HEK293 (cell line): ENCODE results near the gene MID2.

Source experiments
- CTCF ChIA-PET: fragments of 350-600 bp; formaldehyde crosslinking; extraction: SDS; loops from one replicate; lab custom pipeline; 2021; ENCODE audit warnings: antibody characterized with exemption; lab: Yijun Ruan, JAX
- POLR2A ChIA-PET: fragments of 300-600 bp; formaldehyde crosslinking; extraction: SDS; loops from one replicate; lab custom pipeline; 2020; ENCODE audit warnings: antibody characterized with exemption, inconsistent platforms; lab: Yijun Ruan, JAX
- H3K27ac ChIP-seq: fragments of 200-500 bp; sonication (Bioruptor generic); 2 replicates; pipeline ENCODE4 v1.5.1; 2014; ENCODE audit warnings: low read depth, low read length, control low read depth, inconsistent platforms; ENCODE audit errors: extremely low read depth
- H3K36me3 ChIP-seq, 2 experiments: fragments of 200-500 bp in 1 of 2; sonication (Bioruptor generic) in 1 of 2; 1 replicate in 1 of 2; 2 replicates in 1 of 2; pipeline ENCODE4 v1.5.1; 2014 to 2017; ENCODE audit warnings: inconsistent platforms in 2 of 2, low read length in 2 of 2; ENCODE audit not compliant: control insufficient read depth in 2 of 2, insufficient read depth in 1 of 2
- H3K4me1 ChIP-seq: fragments of 200-500 bp; sonication (Bioruptor generic); 2 replicates; pipeline ENCODE4 v1.5.1; 2014; ENCODE audit warnings: mild to moderate bottlenecking, low read length, inconsistent platforms; ENCODE audit not compliant: control insufficient read depth, insufficient read depth
- H3K4me3 ChIP-seq: 2 replicates; pipeline ENCODE4 v1.5.1; 2011; ENCODE audit warnings: low read depth, mild to moderate bottlenecking, control low read depth, low read length, moderate library complexity
- H3K9me3 ChIP-seq: fragments of 200-500 bp; sonication (Bioruptor generic); 2 replicates; pipeline ENCODE4 v1.5.1; 2014; ENCODE audit warnings: low read depth, low read length, inconsistent platforms; ENCODE audit not compliant: control insufficient read depth, insufficient read depth
- GLI4 ChIP-seq: fragments of 450-650 bp; formaldehyde crosslinking; IDR thresholded peaks from 2 replicates; pipeline ENCODE4 v1.5.1; 2016; ENCODE audit warnings: missing biosample characterization, missing genetic modification characterization
- GLIS2 ChIP-seq: fragments of 450-650 bp; formaldehyde crosslinking; IDR thresholded peaks from 2 replicates; pipeline ENCODE4 v1.5.1; 2016; ENCODE audit warnings: missing biosample characterization, missing genetic modification characterization
- SP3 ChIP-seq: fragments of 450-650 bp; formaldehyde crosslinking; IDR thresholded peaks from 2 replicates; pipeline ENCODE4 v1.5.1; 2016; ENCODE audit warnings: missing biosample characterization, missing genetic modification characterization
- TCF7L2 ChIP-seq: IDR thresholded peaks from 2 replicates; pipeline ENCODE4 v1.6.1; 2011; ENCODE audit warnings: low read depth, mild to moderate bottlenecking, inconsistent platforms, low read length, moderate library complexity, borderline replicate concordance
- WT1 ChIP-seq: fragments of 450-650 bp; formaldehyde crosslinking; IDR thresholded peaks from 2 replicates; pipeline ENCODE4 v1.5.1; 2016; ENCODE audit warnings: missing biosample characterization, missing genetic modification characterization
- ZNF132 ChIP-seq: fragments of 450-650 bp; formaldehyde crosslinking; IDR thresholded peaks from 2 replicates; pipeline ENCODE4 v1.5.1; 2017; ENCODE audit warnings: missing biosample characterization, missing genetic modification characterization, borderline replicate concordance
- ZNF184 ChIP-seq: fragments of 450-650 bp; IDR thresholded peaks from 2 replicates; pipeline ENCODE4 v1.5.1; 2018; ENCODE audit warnings: missing biosample characterization, mild to moderate bottlenecking, missing genetic modification characterization
- ZNF223 ChIP-seq: fragments of 450-650 bp; formaldehyde crosslinking; IDR thresholded peaks from 2 replicates; pipeline ENCODE4 v1.5.1; 2016; ENCODE audit warnings: missing biosample characterization, missing genetic modification characterization
- ZNF26 ChIP-seq: fragments of 450-650 bp; formaldehyde crosslinking; IDR thresholded peaks from 2 replicates; pipeline ENCODE4 v1.5.1; 2016; ENCODE audit warnings: missing biosample characterization, missing genetic modification characterization
- ZNF274 ChIP-seq, 2 experiments: fragments of 200-500 bp in 1 of 2; fragments of 450-650 bp in 1 of 2; sonication (Bioruptor generic) in 1 of 2; formaldehyde crosslinking in 1 of 2; IDR thresholded peaks; 2 replicates each; pipeline versions ENCODE4 v1.5.1 to v1.6.1; 2014 to 2016; ENCODE audit warnings: borderline replicate concordance in 1 of 2, inconsistent platforms in 1 of 2, low read length in 1 of 2, missing biosample characterization in 1 of 2, missing genetic modification characterization in 1 of 2
- ZNF391 ChIP-seq: fragments of 450-650 bp; formaldehyde crosslinking; IDR thresholded peaks from 2 replicates; pipeline ENCODE4 v1.5.1; 2016; ENCODE audit warnings: low read depth, missing biosample characterization, missing genetic modification characterization, borderline replicate concordance
- ZNF404 ChIP-seq: fragments of 450-650 bp; formaldehyde crosslinking; IDR thresholded peaks from 2 replicates; pipeline ENCODE4 v1.5.1; 2017; ENCODE audit warnings: missing biosample characterization, missing genetic modification characterization
- ZNF501 ChIP-seq: fragments of 450-650 bp; formaldehyde crosslinking; IDR thresholded peaks from 2 replicates; pipeline ENCODE4 v1.5.1; 2016; ENCODE audit warnings: missing biosample characterization, missing genetic modification characterization
- ZNF555 ChIP-seq: fragments of 450-650 bp; formaldehyde crosslinking; conservative IDR thresholded peaks from 2 replicates; pipeline ENCODE4 v1.5.1; 2017; ENCODE audit warnings: missing biosample characterization, mild to moderate bottlenecking, missing genetic modification characterization, inconsistent platforms
- ZNF623 ChIP-seq: fragments of 450-650 bp; formaldehyde crosslinking; IDR thresholded peaks from 2 replicates; pipeline ENCODE4 v1.5.1; 2016; ENCODE audit warnings: missing biosample characterization, missing genetic modification characterization
- ZNF639 ChIP-seq: fragments of 450-650 bp; formaldehyde crosslinking; IDR thresholded peaks from 2 replicates; pipeline ENCODE4 v1.5.1; 2016; ENCODE audit warnings: missing biosample characterization, missing genetic modification characterization
- ZNF654 ChIP-seq: fragments of 450-650 bp; formaldehyde crosslinking; IDR thresholded peaks from 2 replicates; pipeline ENCODE4 v1.5.1; 2016; ENCODE audit warnings: low read depth, missing biosample characterization, missing genetic modification characterization
- ZNF660 ChIP-seq: fragments of 450-650 bp; IDR thresholded peaks from 2 replicates; pipeline ENCODE4 v1.5.1; 2018; ENCODE audit warnings: missing biosample characterization, mild to moderate bottlenecking, missing genetic modification characterization
- ZNF747 ChIP-seq: fragments of 450-650 bp; formaldehyde crosslinking; IDR thresholded peaks from 2 replicates; pipeline ENCODE4 v1.5.1; 2016; ENCODE audit warnings: missing biosample characterization, missing genetic modification characterization
- ZNF837 ChIP-seq: fragments of 450-650 bp; formaldehyde crosslinking; IDR thresholded peaks from 2 replicates; pipeline ENCODE4 v1.5.1; 2016; ENCODE audit warnings: missing biosample characterization, missing genetic modification characterization
- ZSCAN30 ChIP-seq: fragments of 450-650 bp; IDR thresholded peaks from 2 replicates; pipeline ENCODE4 v1.5.1; 2018; ENCODE audit warnings: missing biosample characterization, mild to moderate bottlenecking, missing genetic modification characterization, moderate library complexity
- ZXDB ChIP-seq: fragments of 450-650 bp; formaldehyde crosslinking; IDR thresholded peaks from 2 replicates; pipeline ENCODE4 v1.5.1; 2016; ENCODE audit warnings: missing biosample characterization, missing genetic modification characterization
- TF ChIP-seq, protein P1 (sequence below): fragments of 450-650 bp; formaldehyde crosslinking; IDR thresholded peaks from 2 replicates; pipeline ENCODE4 v1.5.1; 2016; ENCODE audit warnings: missing biosample characterization, missing genetic modification characterization
- TF ChIP-seq, protein P2 (sequence below): sonication (generic); formaldehyde crosslinking; IDR thresholded peaks from 2 replicates; pipeline ENCODE4 v1.8.1; 2022; ENCODE audit warnings: mild to moderate bottlenecking, moderate library complexity, missing genetic modification reagents
- TF ChIP-seq, protein P3 (sequence below): fragments of 450-650 bp; formaldehyde crosslinking; IDR thresholded peaks from 2 replicates; pipeline ENCODE4; 2016; ENCODE audit warnings: missing biosample characterization, missing genetic modification characterization

MID2 gene

DNA sequence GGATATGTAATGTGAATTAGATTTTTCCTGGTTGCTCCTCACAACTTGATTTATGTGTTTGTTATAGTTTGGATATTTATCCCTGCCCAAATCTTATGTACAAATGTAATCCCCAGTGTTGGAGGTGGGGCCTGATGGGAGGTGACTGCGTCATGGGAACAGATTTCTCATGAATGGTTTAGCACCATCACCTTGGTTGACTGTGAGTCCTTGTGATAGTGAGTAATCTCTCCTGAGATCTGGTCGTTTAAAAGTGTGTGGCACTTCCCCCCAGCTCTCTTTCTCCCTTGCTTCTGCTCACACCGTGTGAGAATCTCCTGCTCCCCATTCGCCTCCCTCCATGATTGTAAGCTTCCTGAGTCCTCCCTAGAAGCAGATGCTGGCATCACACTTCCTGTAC is 2.2 kb downstream of the MID2 start:
- H3K9me3 ChIP-seq: no peaks in the 10 kb centered on the region
- H3K4me3 ChIP-seq: no peak overlapping the region
- H3K4me1 ChIP-seq: no peaks in the 10 kb centered on the region
- H3K36me3 ChIP-seq: no peaks in the 10 kb centered on the region
- H3K27ac ChIP-seq: 0 out of 2 replicates have a peak overlapping the region, but pooled peaks have one; percentile 90
- no peak for TF ChIP-seq ZNF274 (IDR thresholded peaks at IDR 0.05; ENCODE audit: low read length)
- no peak for TF ChIP-seq ZNF274 (tag by site-specific recombination; IDR thresholded peaks at IDR 0.05; ENCODE audit: borderline replicate concordance)
- TF ChIP-seq ZNF26 (tag by site-specific recombination): 0 out of 2 replicates have a peak, but pooled peaks have one; percentile 19
- TF ChIP-seq WT1 (tag by site-specific recombination): 0 out of 2 replicates have a peak, but pooled peaks have one; percentile 15
- POLR2A ChIA-PET: interaction anchor here (0.6 to 1.3 kb wide), 3 partner anchors 56 to 200 kb away, joined by 3 to 6 read pairs (median 6); partner anchors contain the start of gene PRPS1
- CTCF ChIA-PET: interaction anchor here (1.1 kb wide), 1 partner anchor 22 kb away, joined by 3 read pairs; no protein-coding TSS in a partner anchor

DNA sequence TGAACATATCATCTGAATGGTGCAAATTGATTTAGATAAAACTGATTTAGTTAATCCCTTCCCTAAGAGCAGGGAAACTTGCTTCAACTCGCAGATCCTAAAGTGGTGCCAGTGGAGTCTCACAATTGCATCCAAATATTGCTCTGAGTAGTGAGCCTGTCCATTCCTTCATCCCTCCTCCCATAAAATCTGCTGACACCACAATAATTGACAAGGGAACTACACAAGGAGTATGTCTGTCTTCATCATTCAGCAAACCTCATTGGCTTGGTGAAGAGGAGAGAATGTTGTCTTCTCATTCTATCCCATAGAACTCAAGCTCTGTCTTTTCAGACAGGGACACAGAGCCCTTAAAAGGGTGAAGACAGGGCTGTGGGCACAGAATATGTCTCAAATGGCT is 4.2 kb downstream of the MID2 start:
- no peak overlapping the region for H3K27ac ChIP-seq
- H3K9me3 ChIP-seq: no peaks in the 10 kb centered on the region
- H3K4me1 ChIP-seq: no peaks in the 10 kb centered on the region
- POLR2A ChIA-PET: no interaction called here
- CTCF ChIA-PET: no interaction called here
- no peaks in the 10 kb centered on the region for H3K36me3 ChIP-seq
- TF ChIP-seq ZNF747 (tag by site-specific recombination): no peak
- TF ChIP-seq ZSCAN30 (tag by site-specific recombination): no peak
- TF ChIP-seq ZNF132 (tag by site-specific recombination): no peak
- no peak for TF ChIP-seq SP3 (tag by site-specific recombination)
- TF ChIP-seq ZNF184 (tag by site-specific recombination): no peak
- no peak for TF ChIP-seq ZNF501 (tag by site-specific recombination)
- no peak for TF ChIP-seq ZNF639 (tag by site-specific recombination)
- TF ChIP-seq ZNF654 (tag by site-specific recombination): no peak
- TF ChIP-seq, protein P1, sequence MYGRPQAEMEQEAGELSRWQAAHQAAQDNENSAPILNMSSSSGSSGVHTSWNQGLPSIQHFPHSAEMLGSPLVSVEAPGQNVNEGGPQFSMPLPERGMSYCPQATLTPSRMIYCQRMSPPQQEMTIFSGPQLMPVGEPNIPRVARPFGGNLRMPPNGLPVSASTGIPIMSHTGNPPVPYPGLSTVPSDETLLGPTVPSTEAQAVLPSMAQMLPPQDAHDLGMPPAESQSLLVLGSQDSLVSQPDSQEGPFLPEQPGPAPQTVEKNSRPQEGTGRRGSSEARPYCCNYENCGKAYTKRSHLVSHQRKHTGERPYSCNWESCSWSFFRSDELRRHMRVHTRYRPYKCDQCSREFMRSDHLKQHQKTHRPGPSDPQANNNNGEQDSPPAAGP (tag by site-specific recombination): no peak
- no peak for TF ChIP-seq ZNF404
- TF ChIP-seq, all 188 proteins: peak for 0
- H3K4me3 ChIP-seq: no peak overlapping the region

GRCh38 chrX:107831071-107831730 is 5.5 kb downstream of the MID2 start:
- POLR2A ChIA-PET: no interaction called here
- no peaks in the 10 kb centered on the region for H3K36me3 ChIP-seq
- H3K27ac ChIP-seq: no peak overlapping the region
- no peaks in the 10 kb centered on the region for H3K4me1 ChIP-seq
- H3K9me3 ChIP-seq: no peaks in the 10 kb centered on the region
- no peak overlapping the region for H3K4me3 ChIP-seq
- CTCF ChIA-PET: interaction anchor here (1.1 kb wide), 1 partner anchor 18 kb away, joined by 4 read pairs; no protein-coding TSS in a partner anchor
- TF ChIP-seq ZNF391 (tag by site-specific recombination): no peak
- no peak for TF ChIP-seq ZNF837
- TF ChIP-seq WT1 (tag by site-specific recombination): no peak
- no peak for TF ChIP-seq TCF7L2
- no peak for TF ChIP-seq GLI4
- TF ChIP-seq, protein P2, sequence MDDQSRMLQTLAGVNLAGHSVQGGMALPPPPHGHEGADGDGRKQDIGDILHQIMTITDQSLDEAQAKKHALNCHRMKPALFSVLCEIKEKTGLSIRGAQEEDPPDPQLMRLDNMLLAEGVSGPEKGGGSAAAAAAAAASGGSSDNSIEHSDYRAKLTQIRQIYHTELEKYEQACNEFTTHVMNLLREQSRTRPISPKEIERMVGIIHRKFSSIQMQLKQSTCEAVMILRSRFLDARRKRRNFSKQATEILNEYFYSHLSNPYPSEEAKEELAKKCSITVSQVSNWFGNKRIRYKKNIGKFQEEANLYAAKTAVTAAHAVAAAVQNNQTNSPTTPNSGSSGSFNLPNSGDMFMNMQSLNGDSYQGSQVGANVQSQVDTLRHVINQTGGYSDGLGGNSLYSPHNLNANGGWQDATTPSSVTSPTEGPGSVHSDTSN (CRISPR knock-in tag): no peak
- TF ChIP-seq, protein P3, sequence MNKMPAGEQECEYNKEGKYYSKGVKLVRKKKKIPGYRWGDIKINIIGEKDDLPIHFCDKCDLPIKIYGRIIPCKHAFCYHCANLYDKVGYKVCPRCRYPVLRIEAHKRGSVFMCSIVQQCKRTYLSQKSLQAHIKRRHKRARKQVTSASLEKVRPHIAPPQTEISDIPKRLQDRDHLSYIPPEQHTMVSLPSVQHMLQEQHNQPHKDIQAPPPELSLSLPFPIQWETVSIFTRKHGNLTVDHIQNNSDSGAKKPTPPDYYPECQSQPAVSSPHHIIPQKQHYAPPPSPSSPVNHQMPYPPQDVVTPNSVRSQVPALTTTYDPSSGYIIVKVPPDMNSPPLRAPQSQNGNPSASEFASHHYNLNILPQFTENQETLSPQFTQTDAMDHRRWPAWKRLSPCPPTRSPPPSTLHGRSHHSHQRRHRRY (tag by site-specific recombination): no peak
- no peak for TF ChIP-seq ZNF223 (tag by site-specific recombination)
- no peak for TF ChIP-seq ZNF555 (tag by site-specific recombination)
- TF ChIP-seq ZNF623 (tag by site-specific recombination): no peak
- no peak for TF ChIP-seq GLIS2 (tag by site-specific recombination)
- no peak for TF ChIP-seq ZXDB
- TF ChIP-seq ZNF660 (tag by site-specific recombination): no peak
